ENCODE results near the gene DNASE1L3. TPM values are rescaled to one million over a fixed set of nuclear protein-coding genes. Genes with fewer than 3 reads are reported as not detected.

Gene DNASE1L3
- total RNA-seq, 1 donor from 2014 or later: not detected

DNA sequence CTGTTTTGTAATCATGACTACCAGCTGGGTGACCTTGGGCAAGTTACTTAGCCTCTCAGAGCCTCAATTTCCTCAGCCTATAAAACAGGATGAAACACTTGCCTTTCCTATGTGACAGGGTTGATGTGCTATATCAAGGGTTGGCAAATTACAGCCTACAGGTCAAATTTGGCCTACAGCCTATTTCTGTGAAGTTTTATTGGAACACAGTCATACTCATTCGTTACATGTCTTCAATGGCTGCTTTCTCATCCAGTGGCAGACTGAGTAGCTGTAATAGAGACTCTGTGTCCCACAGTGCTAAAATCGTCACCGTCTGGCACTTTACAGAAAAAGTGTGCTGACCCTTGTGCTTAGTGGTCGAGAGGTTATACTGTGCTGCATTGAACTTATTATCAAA lies 43.4 kb upstream of the DNASE1L3 start:
- TF ChIP-seq, protein P1, sequence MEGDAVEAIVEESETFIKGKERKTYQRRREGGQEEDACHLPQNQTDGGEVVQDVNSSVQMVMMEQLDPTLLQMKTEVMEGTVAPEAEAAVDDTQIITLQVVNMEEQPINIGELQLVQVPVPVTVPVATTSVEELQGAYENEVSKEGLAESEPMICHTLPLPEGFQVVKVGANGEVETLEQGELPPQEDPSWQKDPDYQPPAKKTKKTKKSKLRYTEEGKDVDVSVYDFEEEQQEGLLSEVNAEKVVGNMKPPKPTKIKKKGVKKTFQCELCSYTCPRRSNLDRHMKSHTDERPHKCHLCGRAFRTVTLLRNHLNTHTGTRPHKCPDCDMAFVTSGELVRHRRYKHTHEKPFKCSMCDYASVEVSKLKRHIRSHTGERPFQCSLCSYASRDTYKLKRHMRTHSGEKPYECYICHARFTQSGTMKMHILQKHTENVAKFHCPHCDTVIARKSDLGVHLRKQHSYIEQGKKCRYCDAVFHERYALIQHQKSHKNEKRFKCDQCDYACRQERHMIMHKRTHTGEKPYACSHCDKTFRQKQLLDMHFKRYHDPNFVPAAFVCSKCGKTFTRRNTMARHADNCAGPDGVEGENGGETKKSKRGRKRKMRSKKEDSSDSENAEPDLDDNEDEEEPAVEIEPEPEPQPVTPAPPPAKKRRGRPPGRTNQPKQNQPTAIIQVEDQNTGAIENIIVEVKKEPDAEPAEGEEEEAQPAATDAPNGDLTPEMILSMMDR (IDR thresholded peaks at IDR 0.05): no peak
- no peak overlapping the region for H3K4me3 Mint-ChIP-seq (ENCODE audit: unreplicated experiment)
- no peaks in the 10 kb centered on the region for H3K27me3 Mint-ChIP-seq (ENCODE audit: unreplicated experiment)
- H3K4me1 Mint-ChIP-seq (ENCODE audit: unreplicated experiment): peaks cover 6% of the 10 kb centered on the region
- no peak for DNase-seq (ENCODE audit: extremely low spot score, unreplicated experiment)
- H3K36me3 Mint-ChIP-seq (ENCODE audit: unreplicated experiment): peaks cover 12% of the 10 kb centered on the region
- H3K27ac Mint-ChIP-seq (ENCODE audit: unreplicated experiment): no peak overlapping the region
- H3K9me3 Mint-ChIP-seq (ENCODE audit: unreplicated experiment): no peaks in the 10 kb centered on the region

DNA sequence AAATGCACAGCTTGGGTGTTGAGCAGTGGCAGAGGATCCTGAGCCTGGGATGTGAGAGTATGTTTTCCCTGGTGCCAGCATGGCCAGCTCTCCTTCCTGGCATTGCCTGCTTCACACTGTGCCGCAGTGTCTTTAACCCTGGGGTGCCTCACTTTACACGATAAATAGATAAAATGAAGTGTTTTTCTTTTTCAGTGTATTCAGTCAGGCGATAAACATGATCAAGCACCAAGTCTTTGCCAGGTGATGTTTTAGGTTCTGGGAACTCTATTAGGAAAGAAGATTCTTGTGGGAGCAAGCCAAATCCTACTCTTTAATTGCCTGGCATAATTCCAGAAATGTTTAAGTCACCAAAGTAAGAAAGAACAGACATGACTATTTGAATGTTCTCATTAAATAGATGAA lies 40.9 kb upstream of the DNASE1L3 start:
- Mint-ChIP-seq H3K27ac (ENCODE audit: unreplicated experiment) (no peak overlapping the region), H3K36me3 (ENCODE audit: unreplicated experiment) (peaks cover 4% of the 10 kb centered on the region), H3K9me3 (ENCODE audit: unreplicated experiment) (no peaks in the 10 kb centered on the region), H3K4me3 (ENCODE audit: unreplicated experiment) (no peak overlapping the region), H3K27me3 (ENCODE audit: unreplicated experiment) (no peaks in the 10 kb centered on the region), H3K4me1 (ENCODE audit: unreplicated experiment) (peaks cover 6% of the 10 kb centered on the region)
- TF ChIP-seq, protein P1 (IDR thresholded peaks at IDR 0.05): no peak
- DNase-seq (ENCODE audit: extremely low spot score, unreplicated experiment): no peak

DNA sequence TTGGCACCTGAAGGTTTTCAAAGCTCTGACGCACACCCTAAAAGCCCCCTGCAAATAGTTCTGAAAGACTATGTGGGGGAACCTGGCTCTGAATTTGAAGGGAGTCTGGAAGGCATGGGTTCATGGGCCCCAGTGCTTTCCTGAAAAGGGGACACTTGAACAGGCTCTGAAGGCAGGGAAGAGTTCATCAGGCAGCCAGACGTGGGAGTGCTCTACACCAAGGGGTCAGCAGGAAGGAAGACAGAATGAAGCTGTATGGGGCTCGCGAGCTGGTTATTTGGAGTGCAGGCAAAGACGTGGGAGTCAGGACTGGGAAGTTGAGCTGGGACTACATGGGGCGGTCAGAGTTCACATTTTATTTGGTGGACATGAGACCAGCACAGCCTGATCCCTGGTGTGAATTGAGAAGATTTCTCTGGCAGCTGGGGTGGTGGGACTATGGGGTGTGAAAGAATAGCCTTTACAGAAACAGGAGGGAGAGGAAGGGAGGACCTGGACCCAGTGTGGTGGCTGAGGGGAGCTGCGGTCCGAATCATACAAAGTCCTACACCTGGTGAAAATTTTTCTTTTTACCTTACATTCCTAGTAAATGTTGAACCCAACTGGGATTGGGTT lies 39.4 kb upstream of the DNASE1L3 start:
- no peaks in the 10 kb centered on the region for H3K27me3 Mint-ChIP-seq (ENCODE audit: unreplicated experiment)

DNA sequence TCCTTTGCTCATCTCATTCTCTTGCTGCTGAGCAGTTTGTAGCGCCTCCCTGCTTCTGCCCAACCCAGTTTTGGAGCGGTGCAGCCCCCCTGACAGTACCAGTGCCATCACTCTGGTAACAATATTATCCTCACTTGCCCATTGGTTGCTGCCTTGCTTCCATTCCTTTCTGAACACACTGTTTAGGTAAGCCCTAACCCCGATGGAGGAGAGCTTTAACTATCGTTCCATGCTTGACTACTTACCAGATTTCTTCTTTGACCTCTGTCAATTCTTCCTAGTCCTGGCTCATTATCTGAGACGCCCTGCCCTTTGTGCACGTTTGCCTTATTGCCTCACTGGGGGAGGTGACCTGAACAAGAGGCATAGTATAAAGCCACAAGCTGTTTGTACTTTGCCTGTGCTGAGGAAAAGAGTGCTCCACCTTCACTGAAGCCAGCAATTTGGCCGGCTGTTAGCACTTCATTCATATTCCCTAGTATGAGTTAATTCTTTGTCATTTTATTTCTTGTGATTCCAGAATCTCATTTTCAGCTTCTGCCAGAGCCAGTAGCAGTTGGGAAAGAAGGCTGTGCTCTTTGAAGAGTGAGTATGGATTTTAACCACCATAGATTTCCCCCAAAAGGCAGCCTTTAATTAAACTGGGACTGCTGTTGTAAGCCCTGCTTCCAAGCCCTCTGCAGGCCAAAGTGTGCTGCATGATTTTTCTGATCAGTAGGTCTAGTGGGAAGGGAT lies 38.8 kb upstream of the DNASE1L3 start:
- TF ChIP-seq, protein P1 (IDR thresholded peaks at IDR 0.05): no peak
- Mint-ChIP-seq H3K9me3 (ENCODE audit: unreplicated experiment) (no peaks in the 10 kb centered on the region), H3K27ac (ENCODE audit: unreplicated experiment) (no peak overlapping the region), H3K4me1 (ENCODE audit: unreplicated experiment) (peaks cover 6% of the 10 kb centered on the region), H3K4me3 (ENCODE audit: unreplicated experiment) (no peak overlapping the region), H3K27me3 (ENCODE audit: unreplicated experiment) (no peaks in the 10 kb centered on the region), H3K36me3 (ENCODE audit: unreplicated experiment) (peaks cover 2% of the 10 kb centered on the region)
- DNase-seq (ENCODE audit: extremely low spot score, unreplicated experiment): no peak

More for the DNA sequence above, 39.4 kb upstream of the DNASE1L3 start:
- no peak for DNase-seq (ENCODE audit: extremely low spot score, unreplicated experiment)
- Mint-ChIP-seq H3K4me3 (ENCODE audit: unreplicated experiment) (no peak overlapping the region), H3K4me1 (ENCODE audit: unreplicated experiment) (peaks cover 6% of the 10 kb centered on the region), H3K36me3 (ENCODE audit: unreplicated experiment) (peaks cover 2% of the 10 kb centered on the region), H3K9me3 (ENCODE audit: unreplicated experiment) (no peaks in the 10 kb centered on the region), H3K27ac (ENCODE audit: unreplicated experiment) (no peak overlapping the region)
- TF ChIP-seq, protein P1 (IDR thresholded peaks at IDR 0.05): no peak

Data from osteocyte (in vitro differentiated cells).